Endothelial cell of umbilical vein (primary cell): Measurements from ENCODE around the gene CNNM4. TPM values are rescaled to one million over a fixed set of nuclear protein-coding genes. Genes with fewer than 3 reads are reported as not detected.

ENCODE experiments used
- BruUV-seq: library from RNA; stranded (reverse); fragments of 400-500 nt; replicated peaks from 2 replicates; lab custom pipeline; 2021; lab: Mats Ljungman, UMichigan
- CTCF ChIA-PET: fragments of 300-600, 350-600 bp; sonication (Branson Sonifier 250); formaldehyde crosslinking; loops from one replicate; lab custom pipeline; 2021; ENCODE audit warnings: antibody characterized with exemption, inconsistent platforms; lab: Charles Lee
- POLR2A ChIA-PET: fragments of 300-600, 350-600 bp; sonication (Branson Sonifier 250); formaldehyde crosslinking; loops from one replicate; lab custom pipeline; 2021; ENCODE audit warnings: antibody characterized with exemption, inconsistent platforms; lab: Charles Lee
- DNase-seq: peaks from one replicate; pipeline ENCODE4 v3.0.0-alpha.2; 2011; ENCODE audit warnings: low read depth, low spot score
- FAIRE-seq: peaks from 2 replicates; lab custom pipeline; 2011; peaks lifted over from hg19 to GRCh38; lab: Jason Lieb, UNC
- H2AFZ ChIP-seq: 2 replicates; pipeline ENCODE4 v1.6.0; 2012; ENCODE audit warnings: low read depth, low read length, control low read depth, inconsistent platforms
- H3K27ac ChIP-seq: 2 replicates; pipeline ENCODE4 v1.5.1; 2011; ENCODE audit warnings: low read depth, mild to moderate bottlenecking, control low read depth, low read length, moderate library complexity; ENCODE audit not compliant: insufficient read depth
- H3K27me3 ChIP-seq, 2 experiments: 2 replicates each; pipeline versions ENCODE4 v1.6.0 to v1.6.1; 2011; ENCODE audit warnings: low read length in 2 of 2, mixed read lengths in 1 of 2; ENCODE audit not compliant: control insufficient read depth in 2 of 2, insufficient read depth in 2 of 2
- H3K36me3 ChIP-seq, 2 experiments: 2 replicates in 1 of 2; 3 replicates in 1 of 2; pipeline ENCODE4 v1.5.1; 2011; ENCODE audit warnings: low read length in 2 of 2, mild to moderate bottlenecking in 1 of 2, moderate library complexity in 1 of 2; ENCODE audit not compliant: control insufficient read depth in 2 of 2, insufficient read depth in 2 of 2; ENCODE audit errors: extremely low read depth in 1 of 2
- H3K4me1 ChIP-seq: 3 replicates; pipeline ENCODE4 v1.5.1; 2011; ENCODE audit warnings: mild to moderate bottlenecking, low read length; ENCODE audit not compliant: control insufficient read depth, insufficient read depth; ENCODE audit errors: extremely low read depth
- H3K4me2 ChIP-seq: 2 replicates; pipeline ENCODE4 v1.6.1; 2011; ENCODE audit warnings: low read length, control low read depth, mixed read lengths; ENCODE audit not compliant: insufficient read depth
- H3K4me3 ChIP-seq, 3 experiments: fragments of 200-600 bp in 1 of 3; sonication (generic), shearing (Covaris generic) in 1 of 3; replicated peaks in 1 of 3; 2 replicates each; pipeline ENCODE4 v1.5.1; 2011 to 2016; ENCODE audit warnings: control low read depth in 3 of 3, low read length in 3 of 3, mild to moderate bottlenecking in 2 of 3, inconsistent platforms in 1 of 3, low read depth in 1 of 3, moderate library complexity in 1 of 3; ENCODE audit not compliant: insufficient read depth in 1 of 3
- H3K79me2 ChIP-seq: 2 replicates; pipeline ENCODE4 v1.6.0; 2012; ENCODE audit warnings: low read length, inconsistent platforms; ENCODE audit not compliant: control insufficient read depth, insufficient read depth
- H3K9ac ChIP-seq: replicated peaks from 2 replicates; pipeline ENCODE3; 2011; ENCODE audit warnings: low read length, control low read depth; ENCODE audit not compliant: insufficient read depth; ENCODE audit errors: extremely low read depth
- H3K9me1 ChIP-seq: replicated peaks from 3 replicates; pipeline ENCODE4 v1.6.0; 2011; ENCODE audit warnings: mild to moderate bottlenecking, low read length; ENCODE audit not compliant: control insufficient read depth, insufficient read depth; ENCODE audit errors: extremely low read depth
- H3K9me3 ChIP-seq: replicated peaks from 2 replicates; pipeline ENCODE4 v1.5.1; 2012; ENCODE audit warnings: low read length, inconsistent platforms; ENCODE audit not compliant: control insufficient read depth, insufficient read depth
- H4K20me1 ChIP-seq: replicated peaks from 2 replicates; pipeline ENCODE3; 2011; ENCODE audit warnings: mild to moderate bottlenecking, low read length; ENCODE audit not compliant: control insufficient read depth, insufficient read depth; ENCODE audit errors: extremely low read depth
- EZH2 ChIP-seq: IDR thresholded peaks from 2 replicates; pipeline ENCODE4 v1.6.1; 2012; ENCODE audit warnings: borderline replicate concordance, low read depth, mild to moderate bottlenecking, moderate library complexity, low read length, inconsistent platforms; ENCODE audit not compliant: severe bottlenecking
- FOS ChIP-seq: IDR thresholded peaks from 2 replicates; pipeline ENCODE4 v1.6.1; 2011; ENCODE audit warnings: mild to moderate bottlenecking, low read length, moderate library complexity, borderline replicate concordance; ENCODE audit not compliant: insufficient read depth
- GATA2 ChIP-seq: IDR thresholded peaks from 2 replicates; pipeline ENCODE4 v1.7.0; 2011; ENCODE audit warnings: low read depth, mild to moderate bottlenecking, moderate library complexity, mixed read lengths, low read length; ENCODE audit not compliant: insufficient read length, insufficient read depth
- JUN ChIP-seq: IDR thresholded peaks from 2 replicates; pipeline ENCODE4 v1.6.1; 2011; ENCODE audit warnings: borderline replicate concordance, low read depth; ENCODE audit not compliant: insufficient read length, insufficient read depth
- MAX ChIP-seq: IDR thresholded peaks from 2 replicates; pipeline ENCODE4 v1.6.1; 2011; ENCODE audit not compliant: insufficient read depth, insufficient read length
- MYC ChIP-seq: IDR thresholded peaks from one replicate; pipeline ENCODE4 v1.6.1; 2011; ENCODE audit warnings: mild to moderate bottlenecking, low read depth, low read length
- POLR2A ChIP-seq: IDR thresholded peaks from 2 replicates; pipeline ENCODE4 v1.6.1; 2012; ENCODE audit warnings: low read depth, mild to moderate bottlenecking, control low read depth, low read length
- POLR2AphosphoS5 ChIP-seq: IDR thresholded peaks from 2 replicates; pipeline ENCODE4 v1.6.1; 2012; ENCODE audit warnings: low read depth, mild to moderate bottlenecking, control low read depth, low read length, moderate library complexity; ENCODE audit not compliant: insufficient read depth
- dilution Hi-C: fragments of 300-500 bp; cut with MboI; formaldehyde crosslinking; loops from one replicate; pipeline ENCODE4 v1.15.0; 2019; ENCODE audit warnings: low sequenced_read_pairs; ENCODE audit not compliant: extremely low pct_ligation_motif_present
- intact Hi-C: fragments of 100-400 bp; cut with micrococcal nuclease; formaldehyde crosslinking; loops from one replicate; pipeline ENCODE4 v1.10.0; 2022
- polyA plus RNA-seq, 4 experiments: library from polyadenylated mRNA; depleted of rRNA in 3 of 4; stranded (reverse) in 3 of 4; unstranded in 1 of 4; fragments of >200 nt; gene quantifications; 2 replicates each; pipeline versions ENCODE4 v1.2.1 to v1.2.3, GENCODE V29; 2011 to 2012; ENCODE audit warnings: missing spikeins in 1 of 4
- total RNA-seq: library from RNA; stranded (reverse); gene quantifications from 2 replicates; pipeline ENCODE4 v1.2.3, GENCODE V29; 2021
- TF ChIP-seq, protein P1 (sequence below), 2 donors: IDR thresholded peaks; 1 replicate in 1 of 2; 2 replicates in 1 of 2; pipeline ENCODE4 v1.5.1; 2011; ENCODE audit warnings: low read length in 2 of 2, mild to moderate bottlenecking in 2 of 2, moderate library complexity in 2 of 2, control low read depth in 1 of 2, inconsistent platforms in 1 of 2, low read depth in 1 of 2; ENCODE audit not compliant: insufficient read depth in 1 of 2; ENCODE audit errors: extremely low read depth in 1 of 2

Gene CNNM4
- total and polyA plus RNA-seq, 2 donors (not counting 3 experiments of a cell fraction or from before 2014, with no cell fraction given), result 4.7 to 5.3 TPM

GRCh38 chr2:96806468-96807126, 45.9 kb downstream of the CNNM4 start:
- FAIRE-seq (no peak), DNase-seq (no peak)
- no peak overlapping the region for H3K27ac ChIP-seq
- no peaks in the 10 kb centered on the region for H3K79me2 ChIP-seq
- H3K4me1 ChIP-seq, result no peaks in the 10 kb centered on the region
- intact Hi-C loops, result no loop called here
- H3K4me2 ChIP-seq, result no peak overlapping the region
- dilution Hi-C loops, result no loop called here
- ChIA-PET CTCF (interaction anchor here (1.9 kb wide), 1 partner anchor 10 kb away, joined by 5 read pairs; the partner anchor contains the start of gene CNNM3), POLR2A (interaction anchor here (0.6 kb wide), 2 partner anchors 15 to 51 kb away, joined by 4 to 14 read pairs; partner anchors contain the start of gene ANKRD39)
- H4K20me1 ChIP-seq, result no peaks in the 10 kb centered on the region
- H3K36me3 ChIP-seq, result no peaks in the 10 kb centered on the region
- BruUV-seq, result no TSS peak
- H3K27me3 ChIP-seq, result no peaks in the 10 kb centered on the region
- H2AFZ ChIP-seq, result no peak overlapping the region
- no peaks in the 10 kb centered on the region for H3K9me1 ChIP-seq
- no peak overlapping the region for H3K4me3 ChIP-seq
- TF ChIP-seq MYC (no peak), POLR2A (no peak), MAX (no peak), FOS (no peak), EZH2 (no peak), JUN (no peak), POLR2AphosphoS5 (no peak), GATA2 (no peak)
- TF ChIP-seq, protein P1, sequence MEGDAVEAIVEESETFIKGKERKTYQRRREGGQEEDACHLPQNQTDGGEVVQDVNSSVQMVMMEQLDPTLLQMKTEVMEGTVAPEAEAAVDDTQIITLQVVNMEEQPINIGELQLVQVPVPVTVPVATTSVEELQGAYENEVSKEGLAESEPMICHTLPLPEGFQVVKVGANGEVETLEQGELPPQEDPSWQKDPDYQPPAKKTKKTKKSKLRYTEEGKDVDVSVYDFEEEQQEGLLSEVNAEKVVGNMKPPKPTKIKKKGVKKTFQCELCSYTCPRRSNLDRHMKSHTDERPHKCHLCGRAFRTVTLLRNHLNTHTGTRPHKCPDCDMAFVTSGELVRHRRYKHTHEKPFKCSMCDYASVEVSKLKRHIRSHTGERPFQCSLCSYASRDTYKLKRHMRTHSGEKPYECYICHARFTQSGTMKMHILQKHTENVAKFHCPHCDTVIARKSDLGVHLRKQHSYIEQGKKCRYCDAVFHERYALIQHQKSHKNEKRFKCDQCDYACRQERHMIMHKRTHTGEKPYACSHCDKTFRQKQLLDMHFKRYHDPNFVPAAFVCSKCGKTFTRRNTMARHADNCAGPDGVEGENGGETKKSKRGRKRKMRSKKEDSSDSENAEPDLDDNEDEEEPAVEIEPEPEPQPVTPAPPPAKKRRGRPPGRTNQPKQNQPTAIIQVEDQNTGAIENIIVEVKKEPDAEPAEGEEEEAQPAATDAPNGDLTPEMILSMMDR (IDR thresholded peaks at IDR 0.05; ENCODE audit: extremely low read depth in 1 of 2, insufficient read depth in 1 of 2, low read depth in 1 of 2, low read length in 2 of 2), result no peak
- no peaks in the 10 kb centered on the region for H3K9me3 ChIP-seq
- H3K9ac ChIP-seq, result no peak overlapping the region
